Thyroid gland (tissue), 4 donors: Measurements from ENCODE around the gene PPP1R12A. TPM values are rescaled to one million over a fixed set of nuclear protein-coding genes. Genes with fewer than 3 reads are reported as not detected.

Experiments used
- DNase-seq, 2 donors: peaks; one replicate each; pipeline ENCODE4 v3.0.0-alpha.2; 2019
- H3K27ac ChIP-seq, 3 donors: fragments of 200-600 bp; sonication (generic); 1 replicate in 2 of 3; 2 replicates in 1 of 3; pipeline ENCODE4 v1.5.1; 2016 to 2019; ENCODE audit warnings: mild to moderate bottlenecking in 1 of 3, moderate library complexity in 1 of 3
- H3K27me3 ChIP-seq: fragments of 200-600 bp; sonication (generic); one replicate; pipeline ENCODE4 v1.5.1; 2019
- H3K36me3 ChIP-seq, 2 donors: fragments of 200-600 bp; sonication (generic); one replicate each; pipeline ENCODE4 v1.5.1; 2016 to 2019
- H3K4me1 ChIP-seq, 2 donors: fragments of 200-600 bp; sonication (generic); one replicate each; pipeline ENCODE4 v1.5.1; 2017 to 2019
- H3K4me3 ChIP-seq, 3 donors: fragments of 200-600 bp; sonication (generic); replicated peaks in 1 of 3; 1 replicate in 2 of 3; 2 replicates in 1 of 3; pipeline ENCODE4 v1.5.1; 2016; ENCODE audit warnings: mild to moderate bottlenecking in 1 of 3
- H3K9me3 ChIP-seq: fragments of 200-600 bp; sonication (generic); one replicate; pipeline ENCODE4 v1.5.1; 2017
- CTCF ChIP-seq, 6 experiments: fragments of 200-600 bp in 3 of 6; fragments of 450-650 bp in 3 of 6; sonication (generic) in 3 of 6; IDR thresholded peaks; one replicate each; pipeline ENCODE4 v1.5.1; 2016 to 2019; ENCODE audit warnings: antibody characterized with exemption in 6 of 6, mild to moderate bottlenecking in 2 of 6, inconsistent platforms in 1 of 6, moderate library complexity in 1 of 6
- POLR2A ChIP-seq, 2 donors: fragments of 450-650 bp; IDR thresholded peaks; one replicate each; pipeline ENCODE4 v1.6.1; 2017; ENCODE audit warnings: antibody characterized with exemption in 2 of 2, mild to moderate bottlenecking in 2 of 2, moderate library complexity in 1 of 2
- WGBS, 2 donors: methylation state at CpG; one replicate each; pipeline ENCODE4 v1.1.5; 2017; 5-methylcytosine and 5-hydroxymethylcytosine counted together
- intact Hi-C: fragments of 100-400 bp; cut with DNase I; formaldehyde crosslinking; loops from one replicate; pipeline ENCODE4 v1.15.1; 2023
- total RNA-seq, 4 donors: library from RNA; depleted of rRNA; stranded (reverse); fragments of >200 nt; gene quantifications; one replicate each; pipeline ENCODE4 v1.2.3, GENCODE V29; 2016

PPP1R12A gene
- total RNA-seq, 4 donors from 2014 or later = 90.0 to 128 (median 100) TPM

- Histone ChIP-seq H3K9me3 (no peaks in the 10 kb centered on the region), H3K27me3 (no peaks in the 10 kb centered on the region), H3K4me1 (peaks cover 35 to 45% of the 10 kb centered on the region in 2 donors), H3K36me3 (no peaks in the 10 kb centered on the region), H3K4me3 (no peak overlapping the region), H3K27ac (peak overlapping the region; percentile 57 to 76 (median 72))
- 13 to 26% methylated on average over 1 of the region's 1 CpG for WGBS, 2 donors
- no peak for DNase-seq
- TF ChIP-seq CTCF (IDR thresholded peaks at IDR 0.05) (no peak), POLR2A (IDR thresholded peaks at IDR 0.05) (no peak)
- intact Hi-C loops = no loop called here
These were observed 9.4 kb downstream of the PPP1R12A start for GRCh38 chr12:79925492-79925891.

DNA sequence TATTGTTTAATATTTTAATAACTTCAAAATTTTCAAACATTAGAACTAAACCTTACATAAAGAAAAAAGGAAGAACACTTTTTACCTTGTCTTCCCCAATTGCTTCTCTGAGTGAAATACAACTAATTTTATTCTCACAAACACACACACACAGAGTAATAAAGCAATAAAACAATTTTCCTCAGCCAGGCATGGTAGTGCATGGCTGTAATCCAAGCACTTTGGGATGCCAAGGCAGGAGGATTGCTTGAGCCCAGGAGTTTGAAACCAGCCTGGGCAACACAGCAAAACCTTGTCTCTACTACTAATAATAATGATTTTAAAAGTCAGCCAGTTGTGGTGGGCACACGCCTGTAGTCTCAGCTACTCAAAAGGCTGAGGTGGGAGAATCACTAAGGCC is 13.1 kb downstream of the PPP1R12A start:
- no peaks in the 10 kb centered on the region for H3K36me3 ChIP-seq
- DNase-seq = no peak
- 62 to 84% methylated on average over 1 of the region's 1 CpG for WGBS, 2 donors
- intact Hi-C loops = no loop called here
- no peaks in the 10 kb centered on the region for H3K9me3 ChIP-seq
- H3K4me3 ChIP-seq = no peak overlapping the region
- H3K27ac ChIP-seq = no peak overlapping the region
- TF ChIP-seq CTCF (IDR thresholded peaks at IDR 0.05) = no peak
- no peak for TF ChIP-seq POLR2A (IDR thresholded peaks at IDR 0.05)
- H3K27me3 ChIP-seq = no peaks in the 10 kb centered on the region
- H3K4me1 ChIP-seq = peaks cover 27 to 28% of the 10 kb centered on the region in 2 donors

GRCh38 chr12:79920421-79921238 is 14.3 kb downstream of the PPP1R12A start:
- H3K36me3 ChIP-seq = no peaks in the 10 kb centered on the region
- TF ChIP-seq POLR2A (IDR thresholded peaks at IDR 0.05) (no peak), CTCF (IDR thresholded peaks at IDR 0.05) (no peak)
- H3K27ac ChIP-seq = no peak overlapping the region
- intact Hi-C loops = no loop called here
- no peaks in the 10 kb centered on the region for H3K27me3 ChIP-seq
- no peaks in the 10 kb centered on the region for H3K9me3 ChIP-seq
- no peak overlapping the region for H3K4me3 ChIP-seq
- no peak for DNase-seq
- H3K4me1 ChIP-seq = peaks cover 21 to 23% of the 10 kb centered on the region in 2 donors
- WGBS, 2 donors = 92 to 93% methylated on average over 5 of the region's 5 CpGs

DNA sequence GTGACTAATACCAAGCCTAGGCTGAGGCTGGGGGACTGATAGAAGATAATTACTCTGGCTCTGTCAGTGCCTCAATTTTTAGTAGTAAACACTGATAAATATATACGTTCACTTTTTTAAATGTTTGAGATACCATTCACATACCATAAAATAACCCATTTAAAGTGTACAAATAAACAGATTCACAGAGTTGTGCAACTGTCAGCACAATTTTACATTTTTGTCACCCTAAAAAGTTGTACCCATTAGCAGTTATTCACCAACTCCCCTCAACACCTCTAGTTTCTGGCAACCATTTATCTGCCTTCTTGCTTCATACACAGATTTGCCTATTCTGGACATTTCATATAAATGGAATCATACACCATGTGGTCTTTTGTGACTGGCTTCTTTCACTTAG is 15.1 kb downstream of the PPP1R12A start:
- Histone ChIP-seq H3K4me3 (no peak overlapping the region), H3K27ac (no peak overlapping the region), H3K4me1 (peaks cover 14 to 24% of the 10 kb centered on the region in 2 donors), H3K36me3 (no peaks in the 10 kb centered on the region), H3K9me3 (no peaks in the 10 kb centered on the region), H3K27me3 (no peaks in the 10 kb centered on the region)
- 89 to 91% methylated on average over 1 of the region's 1 CpG for WGBS, 2 donors
- DNase-seq = no peak
- no peak for TF ChIP-seq CTCF (IDR thresholded peaks at IDR 0.05)
- no peak for TF ChIP-seq POLR2A (IDR thresholded peaks at IDR 0.05)
- intact Hi-C loops = no loop called here

DNA sequence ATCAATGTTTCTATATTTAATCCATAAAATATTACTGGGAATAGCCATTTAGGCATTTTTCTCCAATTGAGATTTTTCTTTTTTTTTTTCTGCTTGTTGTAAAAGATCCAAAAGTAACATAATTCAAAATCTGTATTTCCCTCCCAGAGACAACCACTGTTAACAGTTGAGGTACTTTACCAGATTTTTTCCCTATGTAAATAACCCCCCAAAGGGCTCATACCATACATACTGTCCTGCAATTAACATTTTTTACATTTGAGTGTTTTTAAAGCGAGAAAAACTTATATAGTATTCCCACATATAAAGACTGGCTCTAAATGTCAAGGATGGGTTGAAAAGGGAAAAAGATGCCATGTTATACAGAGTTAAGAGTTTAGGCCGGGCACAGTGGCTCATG is 18.1 kb downstream of the PPP1R12A start:
- H3K4me3 ChIP-seq = no peak overlapping the region
- peaks cover 6 to 28% of the 10 kb centered on the region in 2 donors for H3K4me1 ChIP-seq
- H3K27me3 ChIP-seq = no peaks in the 10 kb centered on the region
- H3K36me3 ChIP-seq = no peaks in the 10 kb centered on the region
- DNase-seq = no peak
- 92 to 96% methylated on average over 2 of the region's 2 CpGs for WGBS, 2 donors
- no peak for TF ChIP-seq CTCF (IDR thresholded peaks at IDR 0.05)
- no peak overlapping the region for H3K27ac ChIP-seq
- intact Hi-C loops = no loop called here
- no peaks in the 10 kb centered on the region for H3K9me3 ChIP-seq
